Ammon's horn (tissue), 1 donor: Measurements from ENCODE around the gene DAGLA.

Experiments
- DNase-seq: peaks from one replicate; pipeline ENCODE4 v3.0.0-alpha.2; 2016; ENCODE audit warnings: low spot score

Gene DAGLA

DNA sequence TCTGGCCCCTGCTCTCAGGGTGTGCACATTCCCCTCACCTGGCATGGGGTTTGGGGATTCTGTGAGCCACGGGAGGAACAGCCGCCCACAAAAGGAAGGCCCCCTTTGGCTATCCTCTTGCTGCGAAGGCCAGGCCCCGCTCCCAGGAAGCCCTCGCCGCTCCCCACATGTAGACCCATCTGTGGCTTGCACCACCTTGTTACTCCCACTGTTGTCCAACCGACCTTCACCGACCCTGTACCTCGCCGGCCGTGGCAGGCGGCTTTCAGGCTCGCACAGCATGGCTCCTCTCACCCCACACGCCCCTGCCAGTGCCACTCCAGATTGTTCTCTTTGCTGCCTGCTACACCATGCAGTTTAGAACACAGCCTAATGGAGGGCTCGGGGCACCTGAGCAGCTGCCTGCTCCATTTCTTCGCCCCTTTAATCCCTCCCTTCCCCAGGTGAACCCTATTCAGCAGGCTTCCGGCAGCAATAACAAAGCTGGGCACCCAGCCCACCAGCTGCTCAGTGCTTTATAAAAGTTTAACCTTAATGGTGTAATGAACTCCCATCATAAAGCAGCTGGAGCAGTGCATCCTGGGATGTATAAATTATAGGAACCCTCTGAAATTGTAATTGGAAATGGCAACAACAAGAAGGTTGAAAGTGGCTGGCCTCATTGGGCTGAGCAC is 10.7 kb downstream of the DAGLA start:
- DNase-seq: no peak

DNA sequence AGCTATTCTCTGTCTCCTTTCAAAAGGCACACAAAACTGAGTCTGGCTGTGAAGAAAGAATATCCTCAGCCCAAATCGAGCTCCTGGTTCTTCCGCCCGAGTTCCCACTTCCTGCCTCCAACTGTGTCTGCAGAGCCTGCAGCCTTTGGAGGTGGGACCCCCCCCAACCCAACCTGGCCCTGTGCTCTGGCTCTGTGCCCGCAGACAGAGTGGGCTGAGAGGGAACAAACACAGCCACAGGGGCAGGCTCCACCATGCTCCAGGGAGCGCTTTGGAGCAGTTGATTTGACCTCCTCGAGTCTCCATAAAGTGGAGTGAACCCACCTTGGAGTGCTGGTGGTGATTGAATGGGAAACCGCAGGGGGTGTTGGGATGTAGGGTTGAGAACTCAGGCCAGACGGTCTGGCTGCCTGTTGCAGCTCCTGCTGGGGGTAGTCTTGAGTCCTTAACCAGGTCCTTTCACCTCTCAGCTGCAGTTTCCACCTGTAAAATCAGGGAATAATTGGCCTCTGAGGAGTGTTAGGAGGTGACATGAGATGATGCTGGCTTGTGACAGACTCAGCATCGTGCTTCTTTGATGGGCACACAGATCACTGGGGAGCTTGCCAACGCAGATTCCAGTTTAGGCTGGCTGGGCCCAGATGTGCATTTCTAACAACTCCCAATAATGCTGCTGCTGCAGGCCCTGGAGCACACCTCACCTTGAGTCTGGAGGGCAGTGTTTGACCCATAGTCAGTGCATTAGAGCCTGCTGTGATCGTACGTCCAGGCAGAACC is 11.4 kb downstream of the DAGLA start:
- no peak for DNase-seq

DNA sequence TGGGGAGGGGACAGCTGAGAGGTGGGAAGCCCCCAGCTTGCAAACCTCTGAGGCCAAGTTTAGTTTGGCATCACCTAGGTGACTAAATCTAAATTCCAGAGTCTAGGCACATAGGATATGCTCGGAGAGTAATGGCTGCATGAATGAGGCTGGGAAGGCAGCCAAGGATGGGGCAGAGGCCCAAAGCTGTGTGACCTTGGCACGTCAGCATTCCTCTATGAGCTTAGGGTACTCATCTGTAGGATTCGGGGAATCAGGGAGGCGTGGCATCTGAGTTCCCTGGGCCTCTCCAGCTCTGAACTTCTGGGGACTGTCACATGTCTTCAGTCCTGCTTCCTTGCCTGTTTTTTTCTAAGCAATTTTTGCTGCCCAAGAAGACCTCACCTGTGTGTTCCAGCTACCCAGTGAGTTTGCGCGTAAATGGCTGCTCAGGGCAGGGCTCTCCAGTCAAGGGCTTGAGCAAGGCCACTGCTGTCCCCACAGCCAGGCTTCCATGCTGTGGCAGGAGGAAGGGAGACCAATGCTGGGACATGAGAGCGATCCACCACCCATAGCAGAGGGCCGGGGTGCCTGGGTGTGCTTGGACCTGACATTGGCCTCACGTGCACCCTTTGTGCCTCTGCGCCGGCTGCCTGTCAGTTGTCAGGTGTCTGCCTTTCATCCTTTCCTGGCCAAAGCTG is 13.9 kb downstream of the DAGLA start:
- no peak for DNase-seq

DNA sequence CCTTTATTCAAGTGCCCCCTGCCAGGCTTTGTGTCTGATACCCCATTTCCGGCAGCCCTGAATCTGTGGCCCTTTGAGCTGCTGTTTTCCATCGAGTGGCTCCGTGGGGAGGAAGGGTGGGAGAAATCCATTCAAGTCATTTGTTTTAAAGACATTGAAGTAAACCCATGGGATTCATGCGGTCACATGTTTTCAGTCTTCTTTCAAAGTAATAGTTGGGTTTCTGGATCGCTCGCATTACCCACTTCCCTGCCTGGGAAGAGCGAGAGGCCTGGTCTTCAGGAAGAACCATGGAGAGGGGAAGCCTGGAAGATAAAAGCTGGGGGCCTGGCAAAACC is 14.4 kb downstream of the DAGLA start:
- DNase-seq: no peak

GRCh38 chr11:61694946-61695706 is 14.9 kb downstream of the DAGLA start:
- DNase-seq: peak; percentile 73

GRCh38 chr11:61695917-61696316 is 15.7 kb downstream of the DAGLA start:
- peak; percentile 62 for DNase-seq

DNA sequence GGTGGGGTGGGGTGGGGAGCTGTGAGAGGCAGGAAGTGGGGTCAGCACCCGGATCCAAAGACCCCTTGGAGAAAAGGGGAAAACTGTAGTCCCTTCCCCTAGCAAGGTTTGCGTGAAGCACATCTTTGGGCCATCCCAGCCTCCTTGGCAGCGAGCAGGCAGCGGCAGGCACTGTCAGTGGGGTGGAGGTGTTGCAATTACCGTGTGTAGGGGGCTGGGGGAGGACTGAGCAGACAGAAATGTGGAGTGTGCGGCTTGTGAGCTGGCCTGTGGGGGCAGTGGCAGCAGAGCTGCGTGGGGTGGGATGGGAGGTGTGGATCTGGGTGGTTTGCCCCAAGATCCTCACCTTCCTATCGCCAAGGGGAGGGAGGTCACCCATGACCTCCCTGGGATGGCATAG is 16.4 kb downstream of the DAGLA start:
- no peak for DNase-seq

DNA sequence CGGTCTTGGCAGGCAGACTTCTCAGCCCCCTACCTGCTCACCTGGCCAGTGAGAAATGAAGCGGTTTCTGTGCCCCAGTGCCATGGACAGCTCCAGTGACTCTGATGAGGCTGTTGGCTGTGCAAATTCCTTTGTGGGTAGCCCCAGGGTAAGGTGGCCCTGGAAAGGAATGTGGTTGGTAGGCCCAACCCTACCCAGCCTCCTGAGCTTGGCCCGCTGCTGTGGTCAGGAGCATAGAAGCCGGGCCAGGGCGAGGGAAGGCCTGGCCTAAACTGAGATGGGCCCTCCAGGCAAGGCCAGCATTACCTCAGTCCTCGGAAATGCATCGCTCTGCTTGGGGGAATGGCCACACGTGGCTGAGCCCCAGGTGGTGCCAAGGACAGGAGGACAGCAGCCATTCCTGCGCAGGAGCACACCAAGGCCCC is 16.9 kb downstream of the DAGLA start:
- DNase-seq: no peak

- DNase-seq: no peak
These were observed 17.6 kb downstream of the DAGLA start for GRCh38 chr11:61697764-61698163.

DNA sequence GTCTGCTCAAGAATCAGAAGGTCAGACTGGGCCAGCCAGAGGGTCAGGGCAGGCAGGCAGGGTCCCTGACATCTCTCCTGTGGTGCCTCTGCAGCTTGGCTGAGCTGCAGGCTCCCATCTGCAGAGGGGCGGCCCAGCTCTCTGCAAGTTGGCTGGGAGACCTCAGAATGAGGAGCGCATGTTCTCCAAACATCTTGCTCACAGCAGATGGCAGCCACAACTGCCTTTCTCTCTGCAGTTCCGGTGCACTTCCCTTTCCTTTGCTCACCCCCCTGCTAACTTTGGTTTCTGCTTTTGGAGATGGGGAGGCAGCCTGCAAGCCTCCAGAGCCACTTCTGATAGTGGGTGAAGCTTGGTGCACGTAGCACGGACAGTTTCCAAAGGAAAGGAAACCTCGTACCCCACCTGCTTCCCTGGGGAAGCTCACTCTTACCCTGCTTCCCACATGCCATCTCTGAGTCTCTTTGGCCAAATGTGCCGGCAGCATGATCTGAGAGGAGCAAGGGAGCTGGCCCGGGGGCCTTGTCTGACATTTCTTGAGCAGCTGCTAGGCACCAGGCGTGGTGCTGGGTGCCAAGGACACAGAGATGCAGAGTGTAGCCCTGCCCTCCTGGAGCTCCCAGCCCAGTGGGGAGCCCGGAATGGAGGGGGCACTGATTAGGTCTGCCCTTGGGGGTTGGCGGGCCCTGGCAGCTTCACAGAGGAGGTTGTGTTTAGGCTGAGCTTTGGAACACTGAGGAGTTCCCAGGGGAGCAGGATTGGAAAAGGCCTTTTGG is 18.2 kb downstream of the DAGLA start:
- peak; percentile 82 for DNase-seq

GRCh38 chr11:61699737-61700160 is 19.6 kb downstream of the DAGLA start:
- DNase-seq: peak; percentile 68

- DNase-seq: no peak
These were observed 20.0 kb downstream of the DAGLA start for GRCh38 chr11:61700212-61700611.

GRCh38 chr11:61700720-61701119 is 20.5 kb downstream of the DAGLA start:
- DNase-seq: no peak

DNA sequence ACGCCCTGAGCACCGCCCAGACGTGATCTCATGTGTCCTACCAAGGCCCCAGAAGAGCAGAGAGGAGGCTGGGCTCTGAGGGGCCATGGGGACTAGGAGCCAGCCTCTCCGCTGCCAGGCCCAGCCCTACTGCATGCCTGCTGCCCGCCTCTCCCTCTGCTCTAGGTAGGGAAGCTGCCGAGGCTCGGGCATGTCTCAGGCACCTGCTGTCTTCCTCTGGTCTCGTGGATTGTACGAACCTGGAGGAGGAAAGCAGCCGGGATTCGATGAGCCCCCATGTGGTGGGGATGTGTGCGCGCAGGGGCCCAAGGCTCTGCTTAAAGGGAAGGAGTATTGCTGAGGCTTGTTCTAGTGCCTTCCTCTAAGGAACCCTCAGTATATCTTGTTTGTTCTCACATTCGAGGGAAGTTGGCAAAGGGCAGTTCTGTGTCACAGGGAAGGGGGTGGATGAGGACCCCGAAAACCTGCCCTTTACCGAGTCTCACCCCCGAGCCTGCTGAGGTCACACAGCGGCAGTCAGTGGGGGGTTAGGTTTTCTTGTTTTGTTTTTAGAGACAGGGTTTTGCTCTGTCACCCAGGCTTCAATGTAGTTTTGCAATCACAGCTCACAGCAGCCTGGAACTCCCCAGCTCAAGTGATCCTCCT is 21.2 kb downstream of the DAGLA start:
- DNase-seq: no peak

- no peak for DNase-seq
These were observed 22.6 kb downstream of the DAGLA start for GRCh38 chr11:61702701-61703312.

DNA sequence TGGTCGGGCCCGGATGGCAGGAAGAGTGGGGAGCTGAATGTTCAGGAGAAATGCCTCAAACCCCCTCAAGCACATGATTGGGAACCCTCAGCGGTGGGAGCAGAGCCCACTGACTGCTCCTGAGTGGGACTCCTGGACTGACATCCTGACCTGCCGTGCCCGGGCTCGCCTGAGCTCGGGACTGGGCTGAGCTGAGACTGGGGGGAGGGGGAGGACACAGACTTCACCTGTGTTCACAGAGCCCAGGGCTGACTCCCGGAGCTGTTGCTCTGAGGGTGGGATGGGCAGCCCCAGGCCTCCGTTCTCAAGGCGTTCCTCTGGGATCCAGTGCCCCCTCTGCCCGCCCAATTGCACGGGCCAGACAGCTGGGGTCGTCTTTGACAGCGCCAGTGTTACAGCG is 24.6 kb downstream of the DAGLA start:
- DNase-seq: no peak

DNA sequence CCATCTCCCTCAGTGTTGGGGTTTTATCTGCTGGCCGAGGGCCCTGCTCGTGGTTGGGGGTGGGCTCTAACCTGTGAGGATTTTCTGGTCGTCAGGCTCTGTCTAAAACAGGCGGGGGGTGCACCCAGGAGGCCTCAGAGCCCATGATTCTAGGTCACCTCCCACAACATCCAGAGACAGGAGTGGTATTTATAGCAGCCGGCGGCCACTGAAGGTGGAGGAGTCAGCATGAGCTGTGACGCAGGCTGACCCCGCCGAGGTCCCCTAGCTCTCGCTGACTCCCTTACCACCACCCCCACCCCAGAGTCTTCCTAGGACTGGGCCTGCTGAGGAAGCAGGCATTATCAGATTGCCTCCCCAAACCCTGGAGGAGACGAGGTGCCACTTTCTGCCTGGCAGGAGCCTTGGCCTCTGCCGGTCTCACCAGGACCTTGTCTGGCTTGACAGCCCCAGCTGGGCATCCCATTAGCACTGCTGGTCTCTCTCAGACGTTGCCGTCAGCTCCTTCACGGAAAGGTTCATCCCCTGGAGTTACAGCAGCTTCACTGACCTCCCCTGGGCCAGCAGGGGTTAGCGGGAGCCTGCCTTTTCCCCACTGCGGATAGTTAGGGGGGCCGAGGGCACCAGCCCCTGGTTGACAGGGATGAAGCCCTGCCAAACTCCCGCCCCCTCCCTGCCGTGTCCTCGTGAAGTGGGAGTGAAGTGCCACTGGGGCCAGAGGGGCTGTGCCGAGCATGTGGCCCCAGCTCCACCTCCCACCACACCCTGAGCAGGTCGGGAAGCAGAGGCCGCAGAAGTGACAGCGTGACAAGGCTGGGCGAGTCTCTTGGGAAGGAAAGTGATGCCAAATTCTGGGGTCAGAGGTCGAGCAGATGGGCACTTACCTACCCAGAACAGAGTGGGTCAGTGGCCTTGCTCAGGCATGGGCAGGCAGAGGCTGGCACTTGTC is 26.5 kb downstream of the DAGLA start:
- no peak for DNase-seq

DNA sequence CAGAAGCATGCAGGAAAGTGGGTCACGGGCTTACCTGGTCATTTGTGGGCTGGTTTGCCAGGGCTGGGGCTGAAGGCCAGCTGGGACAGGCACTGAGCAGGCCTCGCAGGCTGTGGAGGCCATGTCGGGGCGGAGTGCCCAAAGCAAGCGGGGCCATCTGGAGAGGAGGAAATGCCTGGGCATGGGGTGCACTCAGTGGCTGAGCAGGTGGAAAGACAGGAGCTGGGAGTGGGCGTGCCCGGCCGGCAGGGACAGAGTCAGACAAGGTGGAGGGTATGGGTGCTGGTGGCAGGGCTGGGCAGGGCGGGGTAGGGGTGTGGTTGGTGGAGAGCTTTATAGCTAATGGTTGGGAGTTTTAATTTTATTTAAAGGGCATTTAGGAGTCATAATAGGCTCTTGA is 27.4 kb downstream of the DAGLA start:
- no peak for DNase-seq

DNA sequence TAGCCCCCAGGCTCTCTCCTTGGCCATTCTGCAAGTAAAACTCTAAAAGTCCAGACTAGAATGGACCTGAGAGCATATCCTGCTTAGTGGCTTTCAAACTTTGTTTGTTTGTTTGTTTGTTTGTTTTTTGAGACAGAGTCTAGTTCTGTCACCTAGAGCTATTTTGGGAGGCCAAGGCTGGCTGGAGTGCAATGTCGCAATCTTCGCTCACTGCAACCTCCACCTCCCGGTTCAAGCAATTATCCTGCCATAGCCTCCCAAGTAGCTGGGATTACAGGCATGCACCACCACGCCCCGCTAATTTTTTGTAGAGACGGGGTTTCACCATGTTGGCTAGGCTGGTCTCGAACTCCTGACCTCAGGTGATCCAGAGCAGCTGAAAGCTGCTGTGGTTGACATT is 28.9 kb downstream of the DAGLA start:
- no peak for DNase-seq

DNA sequence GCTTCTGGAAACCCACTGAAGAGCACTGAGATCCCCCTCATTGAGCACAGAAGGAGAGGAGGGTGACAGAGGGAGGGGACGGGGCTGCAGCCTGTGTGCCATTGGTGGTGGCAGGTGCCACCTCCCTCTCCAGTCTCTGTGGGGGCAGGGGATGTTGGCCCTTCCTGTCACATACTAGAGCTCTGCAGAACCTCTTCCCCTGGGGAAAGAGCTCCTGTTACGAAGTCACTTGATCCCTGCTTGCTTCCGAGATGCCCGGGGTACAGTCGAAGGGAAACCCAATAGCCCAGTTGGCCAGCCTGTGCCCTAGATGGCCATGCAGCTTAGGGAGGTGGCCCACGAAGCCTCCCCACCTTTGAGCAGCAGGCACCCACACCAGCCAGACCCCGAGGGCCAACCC is 29.4 kb downstream of the DAGLA start:
- no peak for DNase-seq
